NB4 (cell line): ENCODE results near the gene PPTC7.
"Not testable (repeated sequence)": the region's sequence is repeated elsewhere in the genome, so short reads cannot be mapped to it uniquely, and the experiment has no call there.

ENCODE experiments used
- DNase-seq: peaks from one replicate; pipeline ENCODE4 v3.0.0; 2010; ENCODE audit warnings: low read depth
- H3K4me3 ChIP-seq: one replicate; pipeline ENCODE4 v1.5.1; 2011; ENCODE audit warnings: mild to moderate bottlenecking, low read depth, low read length, moderate library complexity
- MAX ChIP-seq: IDR thresholded peaks from 2 replicates; pipeline ENCODE4 v1.6.1; 2011; ENCODE audit warnings: low read depth, low read length
- MYC ChIP-seq: IDR thresholded peaks from 2 replicates; pipeline ENCODE4 v1.6.1; 2011; ENCODE audit warnings: low read depth, low read length
- POLR2A ChIP-seq: IDR thresholded peaks from 2 replicates; pipeline ENCODE4 v1.6.1; 2011; ENCODE audit warnings: mild to moderate bottlenecking; ENCODE audit not compliant: insufficient read length; ENCODE audit errors: extremely low read depth
- TF ChIP-seq, protein P1 (sequence below): IDR thresholded peaks from one replicate; pipeline ENCODE4 v1.5.1; 2012; ENCODE audit warnings: low read depth, low read length

PPTC7 gene

GRCh38 chr12:110547090-110547489 lies 36.0 kb downstream of the PPTC7 start:
- no peak for DNase-seq
- no peak for TF ChIP-seq MYC
- no peak for TF ChIP-seq POLR2A
- TF ChIP-seq MAX = no peak
- TF ChIP-seq, protein P1, sequence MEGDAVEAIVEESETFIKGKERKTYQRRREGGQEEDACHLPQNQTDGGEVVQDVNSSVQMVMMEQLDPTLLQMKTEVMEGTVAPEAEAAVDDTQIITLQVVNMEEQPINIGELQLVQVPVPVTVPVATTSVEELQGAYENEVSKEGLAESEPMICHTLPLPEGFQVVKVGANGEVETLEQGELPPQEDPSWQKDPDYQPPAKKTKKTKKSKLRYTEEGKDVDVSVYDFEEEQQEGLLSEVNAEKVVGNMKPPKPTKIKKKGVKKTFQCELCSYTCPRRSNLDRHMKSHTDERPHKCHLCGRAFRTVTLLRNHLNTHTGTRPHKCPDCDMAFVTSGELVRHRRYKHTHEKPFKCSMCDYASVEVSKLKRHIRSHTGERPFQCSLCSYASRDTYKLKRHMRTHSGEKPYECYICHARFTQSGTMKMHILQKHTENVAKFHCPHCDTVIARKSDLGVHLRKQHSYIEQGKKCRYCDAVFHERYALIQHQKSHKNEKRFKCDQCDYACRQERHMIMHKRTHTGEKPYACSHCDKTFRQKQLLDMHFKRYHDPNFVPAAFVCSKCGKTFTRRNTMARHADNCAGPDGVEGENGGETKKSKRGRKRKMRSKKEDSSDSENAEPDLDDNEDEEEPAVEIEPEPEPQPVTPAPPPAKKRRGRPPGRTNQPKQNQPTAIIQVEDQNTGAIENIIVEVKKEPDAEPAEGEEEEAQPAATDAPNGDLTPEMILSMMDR = no peak
- H3K4me3 ChIP-seq = no peak overlapping the region

GRCh38 chr12:110546339-110546738 lies 36.8 kb downstream of the PPTC7 start:
- DNase-seq = peak; percentile 91
- 0 out of 2 replicates have a peak, but pooled peaks have one; percentile 32 for TF ChIP-seq MYC
- TF ChIP-seq POLR2A = no peak
- no peak overlapping the region for H3K4me3 ChIP-seq

DNA sequence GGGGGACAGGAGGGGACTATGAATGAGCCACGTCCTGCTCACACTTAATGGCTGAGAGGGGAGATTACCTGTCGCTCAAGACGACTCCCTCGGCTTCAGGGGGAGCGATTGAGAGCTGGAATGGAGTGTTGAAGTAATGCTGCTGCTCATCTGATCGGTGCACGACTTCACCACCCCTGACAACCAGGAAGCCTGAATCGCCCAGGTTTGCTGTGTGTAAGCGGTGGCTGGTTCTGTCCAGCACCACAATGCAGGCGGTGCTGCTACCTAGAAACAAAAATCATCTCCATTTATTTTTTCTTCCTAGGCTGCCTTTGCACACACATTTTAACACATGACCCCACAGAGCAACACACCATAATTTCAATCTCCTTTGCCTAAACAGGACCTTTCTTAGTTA lies 37.3 kb downstream of the PPTC7 start:
- no peak for DNase-seq
- TF ChIP-seq MAX = no peak
- TF ChIP-seq, protein P1 = no peak
- TF ChIP-seq MYC = no peak
- TF ChIP-seq POLR2A = no peak
- H3K4me3 ChIP-seq = no peak overlapping the region

- DNase-seq = peak; percentile 68
- not testable (repeated sequence) for H3K4me3 ChIP-seq
Measured at GRCh38 chr12:110545259-110545658, 37.9 kb downstream of the PPTC7 start.

DNA sequence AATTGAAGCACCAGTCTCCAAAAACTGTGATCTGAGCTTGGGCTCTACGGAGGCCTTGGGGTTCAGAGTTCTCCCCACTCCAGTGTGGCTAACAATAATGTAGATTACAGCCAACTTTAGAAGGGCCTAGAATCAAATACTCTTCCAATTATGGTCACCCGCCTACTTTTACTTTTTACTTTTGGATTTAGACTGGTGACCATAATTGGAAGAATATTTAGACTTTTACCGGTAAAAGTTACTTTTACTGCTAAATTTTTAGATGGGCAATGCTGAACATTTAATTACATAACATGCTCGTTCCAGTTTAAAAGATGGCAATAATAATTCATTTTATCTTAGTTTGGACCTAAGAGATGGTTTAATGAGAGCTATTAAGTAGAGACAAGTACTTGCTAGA lies 39.2 kb downstream of the PPTC7 start:
- no peak for DNase-seq
- TF ChIP-seq MYC (no peak), MAX (no peak), POLR2A (no peak)
- TF ChIP-seq, protein P1 = no peak
- no peak overlapping the region for H3K4me3 ChIP-seq

DNA sequence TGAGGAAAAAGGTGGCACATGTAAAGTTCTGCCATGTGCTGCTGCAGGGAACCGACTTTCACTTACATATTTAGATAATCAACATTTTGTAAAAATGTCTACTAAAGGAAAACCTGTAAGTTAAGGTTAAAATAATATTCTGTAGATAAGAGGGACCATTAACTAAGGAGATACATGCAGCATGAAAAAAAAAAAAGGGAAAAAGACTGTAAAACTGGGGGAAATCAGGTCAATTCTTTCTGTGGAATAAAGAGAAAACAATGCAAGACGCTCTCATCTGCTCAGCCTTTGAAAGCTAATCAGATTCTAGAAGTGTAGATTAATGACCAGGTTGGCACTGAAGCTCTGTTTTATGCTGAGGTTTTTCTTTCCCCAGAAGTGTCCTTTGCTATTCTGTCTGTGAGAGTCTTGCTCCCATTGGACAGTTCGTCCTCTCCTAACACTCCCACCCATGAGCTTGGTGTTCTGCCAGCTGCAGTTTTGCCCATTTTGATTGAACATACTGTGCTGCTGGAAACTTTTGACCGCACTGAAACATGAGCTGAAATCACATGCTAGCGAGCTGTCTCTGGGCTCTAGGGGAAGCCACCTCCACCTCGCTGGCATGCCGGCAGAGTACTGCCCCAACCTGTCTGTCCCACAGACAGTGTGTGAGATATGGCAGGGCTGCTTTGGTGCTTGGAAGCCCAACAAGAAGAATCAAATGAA lies 39.7 kb downstream of the PPTC7 start:
- no peak for TF ChIP-seq MAX
- TF ChIP-seq, protein P1 = no peak
- TF ChIP-seq POLR2A = no peak
- TF ChIP-seq MYC = no peak
- no peak overlapping the region for H3K4me3 ChIP-seq
- no peak for DNase-seq

DNA sequence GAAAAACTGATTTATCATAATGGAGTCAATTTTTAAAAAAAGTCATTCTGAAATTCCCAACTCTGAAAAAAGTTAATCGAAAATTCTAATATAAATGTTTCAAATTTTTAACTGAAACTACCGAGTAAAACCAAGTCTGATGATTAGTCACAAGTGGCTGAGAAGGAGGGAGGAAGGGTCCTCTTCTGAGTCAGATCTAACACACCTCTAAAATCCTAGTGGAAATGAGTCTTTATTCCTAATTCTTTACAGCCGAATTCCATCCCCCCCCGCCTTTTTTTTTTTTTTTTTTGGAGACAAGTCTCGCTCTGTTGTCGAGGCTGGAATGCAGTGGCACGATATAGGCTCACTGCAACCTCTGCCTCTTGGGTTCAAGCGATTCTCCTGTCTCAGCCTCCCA lies 43.1 kb downstream of the PPTC7 start:
- no peak for TF ChIP-seq POLR2A
- no peak for TF ChIP-seq MYC
- no peak for TF ChIP-seq MAX
- TF ChIP-seq, protein P1 = no peak

More for the DNA sequence above, 43.1 kb downstream of the PPTC7 start:
- no peak overlapping the region for H3K4me3 ChIP-seq
- DNase-seq = no peak
